Sigmoid colon (tissue), 4 donors: ENCODE measurements around the gene JHY.

Source experiments
- EP300 ChIP-seq, 4 donors: sonication (generic); formaldehyde crosslinking; IDR thresholded peaks; one replicate each; pipeline ENCODE4 v1.6.1; 2017; ENCODE audit warnings: antibody characterized with exemption in 4 of 4
- POLR2AphosphoS5 ChIP-seq, 4 donors: sonication (generic); formaldehyde crosslinking; IDR thresholded peaks; one replicate each; pipeline ENCODE4 v1.6.1; 2017; ENCODE audit warnings: antibody characterized with exemption in 4 of 4
- TF ChIP-seq, protein P1 (sequence below), 4 experiments: fragments of 450-650 bp in 3 of 4; fragments of 200-600 bp in 1 of 4; IDR thresholded peaks; one replicate each; pipeline ENCODE4 v1.5.1; 2016 to 2019; ENCODE audit warnings: antibody characterized with exemption in 4 of 4, mild to moderate bottlenecking in 3 of 4, moderate library complexity in 2 of 4

DNA sequence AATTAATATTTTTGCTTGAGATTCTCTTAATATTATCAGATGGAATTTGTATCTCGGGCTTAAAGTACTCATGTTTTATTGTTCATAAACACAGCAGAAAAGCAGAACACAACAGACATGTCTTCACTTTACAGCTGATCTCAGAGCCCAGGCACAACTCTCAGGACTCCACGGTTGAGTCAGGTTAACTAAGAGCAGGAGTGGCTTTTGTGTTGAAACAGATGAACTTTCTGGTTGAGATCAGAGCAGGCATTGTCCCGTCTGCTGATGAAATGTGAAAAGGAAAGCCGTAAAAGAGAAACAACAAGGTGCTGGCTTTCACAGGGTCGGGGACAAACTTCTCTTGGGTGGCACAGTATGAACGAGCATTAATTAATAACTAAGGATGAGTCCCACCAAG lies 49.0 kb downstream of the JHY start:
- TF ChIP-seq POLR2AphosphoS5 (IDR thresholded peaks at IDR 0.05): no peak
- TF ChIP-seq, protein P1, sequence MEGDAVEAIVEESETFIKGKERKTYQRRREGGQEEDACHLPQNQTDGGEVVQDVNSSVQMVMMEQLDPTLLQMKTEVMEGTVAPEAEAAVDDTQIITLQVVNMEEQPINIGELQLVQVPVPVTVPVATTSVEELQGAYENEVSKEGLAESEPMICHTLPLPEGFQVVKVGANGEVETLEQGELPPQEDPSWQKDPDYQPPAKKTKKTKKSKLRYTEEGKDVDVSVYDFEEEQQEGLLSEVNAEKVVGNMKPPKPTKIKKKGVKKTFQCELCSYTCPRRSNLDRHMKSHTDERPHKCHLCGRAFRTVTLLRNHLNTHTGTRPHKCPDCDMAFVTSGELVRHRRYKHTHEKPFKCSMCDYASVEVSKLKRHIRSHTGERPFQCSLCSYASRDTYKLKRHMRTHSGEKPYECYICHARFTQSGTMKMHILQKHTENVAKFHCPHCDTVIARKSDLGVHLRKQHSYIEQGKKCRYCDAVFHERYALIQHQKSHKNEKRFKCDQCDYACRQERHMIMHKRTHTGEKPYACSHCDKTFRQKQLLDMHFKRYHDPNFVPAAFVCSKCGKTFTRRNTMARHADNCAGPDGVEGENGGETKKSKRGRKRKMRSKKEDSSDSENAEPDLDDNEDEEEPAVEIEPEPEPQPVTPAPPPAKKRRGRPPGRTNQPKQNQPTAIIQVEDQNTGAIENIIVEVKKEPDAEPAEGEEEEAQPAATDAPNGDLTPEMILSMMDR (IDR thresholded peaks at IDR 0.05): no peak
- TF ChIP-seq EP300 (IDR thresholded peaks at IDR 0.05): no peak
